Hepatocyte (in vitro differentiated cells): ENCODE measurements around the gene SLC35E3.

Experiments
- CTCF ChIP-seq: fragments of 200-600 bp; sonication (generic); IDR thresholded peaks from 2 replicates; pipeline ENCODE4 v1.5.1; 2016; ENCODE audit warnings: antibody characterized with exemption, mild to moderate bottlenecking; ENCODE audit not compliant: poor library complexity
- EZH2 ChIP-seq: fragments of 200-600 bp; sonication (generic); IDR thresholded peaks from 2 replicates; pipeline ENCODE4 v1.6.1; 2016; ENCODE audit warnings: antibody characterized with exemption, mild to moderate bottlenecking, borderline replicate concordance
- EZH2phosphoT487 ChIP-seq: fragments of 200-600 bp; sonication (generic); IDR thresholded peaks from one replicate; pipeline ENCODE4 v1.6.1; 2018; ENCODE audit warnings: antibody characterized with exemption, mild to moderate bottlenecking, low read depth, moderate library complexity; ENCODE audit not compliant: unreplicated experiment, severe bottlenecking

DNA sequence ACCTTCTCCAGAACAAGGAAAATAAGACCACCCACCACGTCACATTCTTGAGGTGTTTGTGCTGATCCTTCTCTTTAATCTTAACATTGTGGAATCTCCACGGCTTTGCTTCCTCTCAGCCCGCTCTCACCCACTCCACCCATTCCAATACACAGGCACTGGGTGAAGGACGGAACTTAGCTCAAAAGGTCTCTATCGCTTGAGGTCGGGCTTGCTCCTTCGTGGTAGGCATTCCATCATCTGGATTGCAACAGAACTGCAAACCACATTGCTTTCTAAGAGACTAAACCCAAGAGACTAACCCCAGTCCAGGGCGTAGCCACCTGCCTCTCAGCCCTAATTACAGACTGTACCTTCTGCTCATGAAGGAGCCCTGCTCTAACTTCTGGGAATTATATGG, 38.0 kb downstream of the SLC35E3 start:
- TF ChIP-seq CTCF: no peak
- no peak for TF ChIP-seq EZH2phosphoT487
- TF ChIP-seq EZH2: no peak
